SK-N-SH (cell line): ENCODE measurements around the gene CUX1. TPM values are rescaled to one million over a fixed set of nuclear protein-coding genes. Genes with fewer than 3 reads are reported as not detected.

Source experiments
- CTCF ChIA-PET: fragments of 300-600, 350-600 bp; formaldehyde crosslinking; extraction: SDS; loops from one replicate; lab custom pipeline; 2021; lab: Yijun Ruan, JAX
- POLR2A ChIA-PET: fragments of 350-600 bp; sonication (Branson Sonifier 250); formaldehyde crosslinking; extraction: SDS; loops from one replicate; lab custom pipeline; 2020; ENCODE audit warnings: antibody characterized with exemption, inconsistent platforms; lab: Yijun Ruan, JAX
- DNase-seq: peaks from one replicate; pipeline ENCODE4 v3.0.0; 2012
- H2AFZ ChIP-seq: fragments of 200-600 bp; sonication (generic); 2 replicates; pipeline ENCODE4 v1.8.1; 2016; ENCODE audit warnings: antibody characterized with exemption, mild to moderate bottlenecking, low read depth
- H3F3A ChIP-seq: fragments of 200-600 bp; sonication (generic); replicated peaks from 2 replicates; pipeline ENCODE3; 2016; ENCODE audit warnings: antibody characterized with exemption, mild to moderate bottlenecking; ENCODE audit not compliant: insufficient read depth
- H3K27ac ChIP-seq, 2 experiments: fragments of 200-500 bp in 1 of 2; fragments of 200-600 bp in 1 of 2; sonication (Bioruptor generic) in 1 of 2; sonication (generic), shearing (Covaris generic) in 1 of 2; 2 replicates each; pipeline versions ENCODE4 v1.5.1 to v1.6.1; 2014 to 2016; ENCODE audit warnings: low read depth in 2 of 2, inconsistent platforms in 1 of 2, low read length in 1 of 2, mild to moderate bottlenecking in 1 of 2, mixed read lengths in 1 of 2
- H3K27me3 ChIP-seq: fragments of 200-600 bp; sonication (generic), shearing (Covaris generic); 2 replicates; pipeline ENCODE4 v1.6.1; 2016; ENCODE audit warnings: mixed run types; ENCODE audit not compliant: insufficient read depth
- H3K36me3 ChIP-seq, 2 experiments: fragments of 200-500 bp in 1 of 2; fragments of 200-600 bp in 1 of 2; sonication (Bioruptor generic) in 1 of 2; sonication (generic) in 1 of 2; replicated peaks in 1 of 2; 2 replicates each; pipeline versions ENCODE3 to v1.5.1; 2014 to 2016; ENCODE audit warnings: low read length in 1 of 2, mild to moderate bottlenecking in 1 of 2; ENCODE audit not compliant: insufficient read depth in 2 of 2, control insufficient read depth in 1 of 2
- H3K4me1 ChIP-seq, 2 experiments: fragments of 200-500 bp in 1 of 2; fragments of 200-600 bp in 1 of 2; sonication (Bioruptor generic) in 1 of 2; sonication (generic), shearing (Covaris generic) in 1 of 2; 2 replicates each; pipeline versions ENCODE4 v1.5.1 to v1.6.1; 2014 to 2016; ENCODE audit warnings: low read depth in 1 of 2, low read length in 1 of 2, mixed run types in 1 of 2; ENCODE audit not compliant: insufficient read depth in 2 of 2, control insufficient read depth in 1 of 2
- H3K4me2 ChIP-seq: fragments of 200-600 bp; sonication (generic), shearing (Covaris generic); 2 replicates; pipeline ENCODE4 v1.6.1; 2017; ENCODE audit warnings: mixed run types
- H3K4me3 ChIP-seq, 2 experiments: fragments of 200-500 bp in 1 of 2; fragments of 200-600 bp in 1 of 2; sonication (Bioruptor generic) in 1 of 2; sonication (generic), shearing (Covaris generic) in 1 of 2; 2 replicates each; pipeline versions ENCODE4 v1.5.1 to v1.8.1; 2014 to 2016; ENCODE audit warnings: low read depth in 2 of 2, inconsistent platforms in 1 of 2, low read length in 1 of 2, mild to moderate bottlenecking in 1 of 2, mixed read lengths in 1 of 2, moderate library complexity in 1 of 2
- H3K79me2 ChIP-seq: fragments of 200-600 bp; sonication (generic); 2 replicates; pipeline ENCODE4 v1.8.1; 2017; ENCODE audit warnings: mild to moderate bottlenecking; ENCODE audit not compliant: insufficient read depth
- H3K9ac ChIP-seq: fragments of 200-600 bp; sonication (generic); 2 replicates; pipeline ENCODE4 v1.6.1; 2017; ENCODE audit warnings: mixed run types
- H3K9me2 ChIP-seq: fragments of 200-600 bp; sonication (generic); 2 replicates; pipeline ENCODE4 v1.6.1; 2017; ENCODE audit warnings: mixed run types
- H3K9me3 ChIP-seq: fragments of 200-600 bp; sonication (generic); 2 replicates; pipeline ENCODE4 v1.6.1; 2017; ENCODE audit warnings: mixed run types, mild to moderate bottlenecking, moderate library complexity
- H4K20me1 ChIP-seq: fragments of 200-600 bp; sonication (generic); 2 replicates; pipeline ENCODE4 v1.6.1; 2017; ENCODE audit warnings: mild to moderate bottlenecking, mixed run types; ENCODE audit not compliant: insufficient read depth
- FOSL2 ChIP-seq: IDR thresholded peaks from 2 replicates; pipeline ENCODE4 v1.4.0; 2012; ENCODE audit warnings: low read depth, mild to moderate bottlenecking, moderate library complexity, borderline replicate concordance
- JUND ChIP-seq: IDR thresholded peaks from 2 replicates; pipeline ENCODE4 v1.4.0; 2012
- MXI1 ChIP-seq: IDR thresholded peaks from 2 replicates; pipeline ENCODE4 v1.6.1; 2012; ENCODE audit warnings: mild to moderate bottlenecking, low read depth, low read length, improper control_type of control experiment
- NFIC ChIP-seq: IDR thresholded peaks from 2 replicates; pipeline ENCODE4 v1.4.0; 2012; ENCODE audit warnings: borderline replicate concordance
- NRF1 ChIP-seq: IDR thresholded peaks from 2 replicates; pipeline ENCODE4 v1.6.1; 2012; ENCODE audit warnings: low read depth, mild to moderate bottlenecking, low read length
- PBX3 ChIP-seq: IDR thresholded peaks from 2 replicates; pipeline ENCODE4; 2012
- RCOR1 ChIP-seq: fragments of 150-350 bp; IDR thresholded peaks from 2 replicates; pipeline ENCODE4 v1.6.1; 2017; ENCODE audit warnings: antibody characterized with exemption, low read length
- WGBS: methylation state at CpG from one replicate; pipeline ENCODE4 v1.1.6; 2017; ENCODE audit warnings: low lambda C conversion rate; 5-methylcytosine and 5-hydroxymethylcytosine counted together
- polyA plus RNA-seq, 3 experiments: library from polyadenylated mRNA; depleted of rRNA; stranded (reverse); fragments of >200 nt; gene quantifications; 2 replicates each; pipeline ENCODE4 v1.2.3, GENCODE V29; 2012

The CUX1 gene
- polyA plus RNA-seq, 1 of the 3 experiments (the other 2 are of a cell fraction), result 68.6 TPM

- no peak for DNase-seq
- Histone ChIP-seq H3K4me1 (peaks cover 13 to 26% of the 10 kb centered on the region in 2 experiments), H2AFZ (no peak overlapping the region), H3K36me3 (peaks cover 0 to 8% of the 10 kb centered on the region in 2 experiments), H3K27ac (no peak overlapping the region), H4K20me1 (peaks cover 24% of the 10 kb centered on the region), H3K9ac (no peak overlapping the region), H3K9me3 (no peaks in the 10 kb centered on the region), H3K79me2 (peaks cover 61% of the 10 kb centered on the region; the same call in 1 of the 2 replicates), H3K9me2 (no peaks in the 10 kb centered on the region), H3K27me3 (no peaks in the 10 kb centered on the region), H3K4me2 (no peak overlapping the region), H3F3A (peaks cover 10% of the 10 kb centered on the region), H3K4me3 (no peak overlapping the region)
- no peak for TF ChIP-seq MXI1
- no peak for TF ChIP-seq NRF1
- no peak for TF ChIP-seq RCOR1
- 96% methylated on average over 18 of the region's 18 CpGs for WGBS
- ChIA-PET POLR2A (interaction anchor here (0.8 kb wide), 1 partner anchor 11 kb away, joined by 3 read pairs; no protein-coding TSS in a partner anchor), CTCF (interaction anchor here (1.1 to 1.7 kb wide), 5 partner anchors 13 to 253 kb away, joined by 3 to 7 read pairs (median 4); no protein-coding TSS in a partner anchor)
These were observed 166.9 kb downstream of the CUX1 start for GRCh38 chr7:101984133-101984879.

- WGBS, result 82% methylated on average over 12 of the region's 14 CpGs
- POLR2A ChIA-PET, result interaction anchor here (0.6 to 0.8 kb wide), 2 partner anchors 12 to 16 kb away, joined by 3 read pairs; no protein-coding TSS in a partner anchor
- TF ChIP-seq PBX3 (no peak), FOSL2 (no peak), NFIC (no peak), JUND (no peak)
- TF ChIP-seq, all 33 proteins: peak for 0
- no peaks in the 10 kb centered on the region for H3K9me3 ChIP-seq
- H2AFZ ChIP-seq, result no peak overlapping the region
- H3K4me3 ChIP-seq, result no peak overlapping the region
- H3K4me2 ChIP-seq, result no peak overlapping the region; the same call in 1 of the 2 replicates
- peaks cover 0 to 8% of the 10 kb centered on the region in 2 experiments for H3K36me3 ChIP-seq
- CTCF ChIA-PET, result interaction anchor here (0.9 to 2.0 kb wide), 9 partner anchors 9 to 286 kb away, joined by 3 to 7 read pairs (median 4); no protein-coding TSS in a partner anchor
- DNase-seq, result peak; percentile 39
- H3K79me2 ChIP-seq, result peaks cover 60% of the 10 kb centered on the region; the same call in 1 of the 2 replicates
- H3K4me1 ChIP-seq, result peaks cover 13 to 26% of the 10 kb centered on the region in 2 experiments
- H3K27me3 ChIP-seq, result no peaks in the 10 kb centered on the region
- no peak overlapping the region for H3K9ac ChIP-seq
- peaks cover 10% of the 10 kb centered on the region for H3F3A ChIP-seq
- H4K20me1 ChIP-seq, result peaks cover 20% of the 10 kb centered on the region
- no peaks in the 10 kb centered on the region for H3K9me2 ChIP-seq
- peak overlapping the region in 1 of 2 experiments; percentile 43; a peak in 2 of 4 replicates for H3K27ac ChIP-seq
These were observed 167.9 kb downstream of the CUX1 start for GRCh38 chr7:101985057-101985902.
